GM20000 (cell line): ENCODE measurements around the gene PPIL1.
A peak's percentile ranks its signal among the peaks of the same experiment; 100 is the strongest.

Source experiments
- DNase-seq: peaks from one replicate; pipeline ENCODE4 v3.0.0; 2012; ENCODE audit warnings: low spot score
- CTCF ChIP-seq: IDR thresholded peaks from 2 replicates; pipeline ENCODE4 v1.5.1; 2012; ENCODE audit warnings: mild to moderate bottlenecking, control low read depth; ENCODE audit errors: extremely low read depth, missing control alignments

Gene PPIL1

GRCh38 chr6:36838896-36839748, 35.5 kb downstream of the PPIL1 start, which contains the start of gene CPNE5:
Gene CPNE5, minus strand, starts transcription at chr6:36839444. Its CDS starts 67 bp downstream, at chr6:36839377.
- DNase-seq = no peak

GRCh38 chr6:36837686-36838085, 36.9 kb downstream of the PPIL1 start:
- TF ChIP-seq CTCF = no peak
- DNase-seq = no peak

More at GRCh38 chr6:36838896-36839748, 35.5 kb downstream of the PPIL1 start, which contains the start of gene CPNE5:
- no peak for TF ChIP-seq CTCF

GRCh38 chr6:36837022-36837339, 37.6 kb downstream of the PPIL1 start:
- no peak for TF ChIP-seq CTCF
- no peak for DNase-seq

GRCh38 chr6:36836111-36837021, 38.2 kb downstream of the PPIL1 start:
- peak; percentile 28 for DNase-seq
- TF ChIP-seq CTCF = no peak

- TF ChIP-seq CTCF = no peak
- DNase-seq = no peak
Measured at GRCh38 chr6:36834576-36835341, 39.8 kb downstream of the PPIL1 start.

- DNase-seq = no peak
- TF ChIP-seq CTCF = no peak
Measured at GRCh38 chr6:36833182-36833789, 41.3 kb downstream of the PPIL1 start.
